Calu3 (cell line): ENCODE measurements around the gene SHCBP1L. TPM values are rescaled to one million over a fixed set of nuclear protein-coding genes. Genes with fewer than 3 reads are reported as not detected.

Source experiments
- BruUV-seq: library from RNA; stranded (reverse); fragments of 400-500 nt; replicated peaks from 2 replicates; lab custom pipeline; 2021; lab: Mats Ljungman, UMichigan
- CTCF ChIA-PET: fragments of 300-600 bp; sonication (Branson Sonifier 250); formaldehyde crosslinking; loops from one replicate; lab custom pipeline; 2022; ENCODE audit warnings: antibody characterized with exemption; lab: Charles Lee
- DNase-seq: peaks from one replicate; pipeline ENCODE4 v3.0.0; 2022
- H3K27ac Mint-ChIP-seq: one replicate; pipeline ENCODE4 v1.8.0; 2022; ENCODE audit warnings: mixed read lengths; ENCODE audit not compliant: unreplicated experiment
- H3K27me3 Mint-ChIP-seq: one replicate; pipeline ENCODE4 v1.8.0; 2022; ENCODE audit warnings: mixed read lengths; ENCODE audit not compliant: unreplicated experiment
- H3K36me3 Mint-ChIP-seq: one replicate; pipeline ENCODE4 v1.8.0; 2022; ENCODE audit warnings: mild to moderate bottlenecking, moderate library complexity, mixed read lengths; ENCODE audit not compliant: insufficient read depth, unreplicated experiment
- H3K4me1 Mint-ChIP-seq: one replicate; pipeline ENCODE4 v1.8.0; 2022; ENCODE audit warnings: mild to moderate bottlenecking, low read depth, mixed read lengths; ENCODE audit not compliant: unreplicated experiment
- H3K4me3 Mint-ChIP-seq: one replicate; pipeline ENCODE4 v1.8.0; 2022; ENCODE audit warnings: mild to moderate bottlenecking, low read depth, moderate library complexity, mixed read lengths; ENCODE audit not compliant: unreplicated experiment
- H3K9me3 Mint-ChIP-seq: one replicate; pipeline ENCODE4 v1.8.0; 2022; ENCODE audit warnings: low read depth, mixed read lengths; ENCODE audit not compliant: unreplicated experiment
- intact Hi-C: fragments of 100-400 bp; cut with micrococcal nuclease; formaldehyde crosslinking; loops from one replicate; pipeline ENCODE4 v1.10.0; 2022; ENCODE audit not compliant: unreplicated experiment
- total RNA-seq: library from RNA; stranded (reverse); gene quantifications from 2 replicates; pipeline ENCODE4 v1.2.3, GENCODE V29; 2022
- TF ChIP-seq, protein P1 (sequence below): fragments of 200-600 bp; IDR thresholded peaks from one replicate; pipeline ENCODE4 v1.8.0; 2022; ENCODE audit warnings: antibody characterized with exemption; ENCODE audit not compliant: unreplicated experiment

The SHCBP1L gene
- total RNA-seq, 1 experiment from 2014 or later = not detected

DNA sequence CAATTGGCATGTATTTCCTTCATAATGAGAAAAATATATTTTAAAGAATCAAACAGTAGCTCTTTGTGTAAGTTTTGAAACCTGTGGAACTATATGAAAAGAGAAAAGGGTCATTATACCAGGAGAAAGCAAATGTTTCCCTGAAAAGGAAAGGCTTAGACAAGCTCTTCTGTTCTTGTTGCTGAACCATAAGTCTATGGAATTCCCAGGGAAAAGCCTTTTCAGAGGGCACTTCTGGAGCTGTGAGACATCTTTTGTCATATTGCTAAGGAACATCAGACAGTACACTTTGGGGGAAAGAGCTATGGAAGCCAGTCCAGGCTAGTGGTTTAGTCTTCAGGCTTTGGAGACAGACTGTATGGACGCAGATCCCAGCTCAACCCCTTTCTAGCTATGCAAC, 12.1 kb upstream of the SHCBP1L start:
- DNase-seq = no peak
- H3K36me3 Mint-ChIP-seq = peaks cover 8% of the 10 kb centered on the region
- TF ChIP-seq, protein P1, sequence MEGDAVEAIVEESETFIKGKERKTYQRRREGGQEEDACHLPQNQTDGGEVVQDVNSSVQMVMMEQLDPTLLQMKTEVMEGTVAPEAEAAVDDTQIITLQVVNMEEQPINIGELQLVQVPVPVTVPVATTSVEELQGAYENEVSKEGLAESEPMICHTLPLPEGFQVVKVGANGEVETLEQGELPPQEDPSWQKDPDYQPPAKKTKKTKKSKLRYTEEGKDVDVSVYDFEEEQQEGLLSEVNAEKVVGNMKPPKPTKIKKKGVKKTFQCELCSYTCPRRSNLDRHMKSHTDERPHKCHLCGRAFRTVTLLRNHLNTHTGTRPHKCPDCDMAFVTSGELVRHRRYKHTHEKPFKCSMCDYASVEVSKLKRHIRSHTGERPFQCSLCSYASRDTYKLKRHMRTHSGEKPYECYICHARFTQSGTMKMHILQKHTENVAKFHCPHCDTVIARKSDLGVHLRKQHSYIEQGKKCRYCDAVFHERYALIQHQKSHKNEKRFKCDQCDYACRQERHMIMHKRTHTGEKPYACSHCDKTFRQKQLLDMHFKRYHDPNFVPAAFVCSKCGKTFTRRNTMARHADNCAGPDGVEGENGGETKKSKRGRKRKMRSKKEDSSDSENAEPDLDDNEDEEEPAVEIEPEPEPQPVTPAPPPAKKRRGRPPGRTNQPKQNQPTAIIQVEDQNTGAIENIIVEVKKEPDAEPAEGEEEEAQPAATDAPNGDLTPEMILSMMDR = no peak
- BruUV-seq = no TSS peak
- CTCF ChIA-PET = no interaction called here
- no peak overlapping the region for H3K4me3 Mint-ChIP-seq
- H3K9me3 Mint-ChIP-seq = no peaks in the 10 kb centered on the region
- intact Hi-C loops = no loop called here
- H3K27me3 Mint-ChIP-seq = no peaks in the 10 kb centered on the region
- H3K27ac Mint-ChIP-seq = no peak overlapping the region
- H3K4me1 Mint-ChIP-seq = peaks cover 62% of the 10 kb centered on the region

DNA sequence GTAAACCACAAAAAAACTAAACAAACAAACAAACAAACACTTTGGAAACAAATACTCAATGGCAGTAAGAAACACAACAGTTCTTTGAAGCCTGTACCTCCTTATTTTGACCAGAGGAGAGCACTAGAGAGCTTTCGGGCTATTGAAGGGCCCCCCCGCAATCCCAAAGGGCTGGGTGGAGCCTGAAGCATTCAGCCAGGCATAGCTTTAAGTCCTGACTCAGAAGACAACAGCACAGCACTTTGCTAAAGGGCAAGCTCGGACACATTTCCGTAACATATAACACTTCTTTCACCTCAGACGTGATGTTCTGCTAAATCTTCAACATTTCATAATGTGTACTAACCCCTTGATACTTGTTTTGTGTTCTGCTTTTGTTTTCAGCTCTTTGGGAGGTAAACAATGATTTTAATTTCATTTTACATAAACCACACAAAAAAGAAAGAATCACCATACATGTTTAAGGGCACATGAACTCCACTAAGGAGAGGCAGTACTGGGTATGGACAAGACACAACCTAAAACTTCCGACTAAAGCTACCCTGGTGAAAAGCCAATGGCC, 9.7 kb upstream of the SHCBP1L start:
- Mint-ChIP-seq H3K9me3 (no peaks in the 10 kb centered on the region), H3K4me1 (peaks cover 37% of the 10 kb centered on the region), H3K27me3 (no peaks in the 10 kb centered on the region), H3K36me3 (no peaks in the 10 kb centered on the region), H3K4me3 (peak overlapping the region; percentile 63), H3K27ac (peak overlapping the region; percentile 86)
- TF ChIP-seq, protein P1 = peak; percentile 89
- BruUV-seq = TSS peak; percentile 100
- CTCF ChIA-PET = interaction anchor here (0.6 to 1.8 kb wide), 18 partner anchors 8 to 552 kb away, joined by 3 to 24 read pairs (median 3); no protein-coding TSS in a partner anchor
- peak; percentile 80 for DNase-seq
- intact Hi-C loops = loop anchor here (1.0 to 5.0 kb wide), 3 partner anchors 57 to 670 kb away; no protein-coding TSS in a partner anchor

GRCh38 chr1:182960046-182960445, 7.1 kb upstream of the SHCBP1L start:
- H3K4me3 Mint-ChIP-seq = no peak overlapping the region
- TF ChIP-seq, protein P1 = no peak
- H3K9me3 Mint-ChIP-seq = no peaks in the 10 kb centered on the region
- no TSS peak for BruUV-seq
- intact Hi-C loops = loop anchor here (5.0 kb wide), 1 partner anchor 672 kb away; no protein-coding TSS in a partner anchor
- CTCF ChIA-PET = no interaction called here
- DNase-seq = no peak
- no peaks in the 10 kb centered on the region for H3K27me3 Mint-ChIP-seq
- peaks cover 28% of the 10 kb centered on the region for H3K4me1 Mint-ChIP-seq
- H3K27ac Mint-ChIP-seq = no peak overlapping the region
- no peaks in the 10 kb centered on the region for H3K36me3 Mint-ChIP-seq

- intact Hi-C loops = no loop called here
- Mint-ChIP-seq H3K27ac (no peak overlapping the region), H3K4me1 (peaks cover 16% of the 10 kb centered on the region), H3K9me3 (no peaks in the 10 kb centered on the region), H3K4me3 (no peak overlapping the region), H3K27me3 (no peaks in the 10 kb centered on the region), H3K36me3 (no peaks in the 10 kb centered on the region)
- TF ChIP-seq, protein P1 = no peak
- CTCF ChIA-PET = no interaction called here
- DNase-seq = no peak
- BruUV-seq = no TSS peak
These were observed 5.0 kb upstream of the SHCBP1L start for GRCh38 chr1:182957902-182958395.
